Stimulated activated CD8-positive, alpha-beta memory T cell treated with anti-CD3 and anti-CD28 coated beads, Interleukin-7, amount 100 ng/mL, for 4 hours (primary cell): ENCODE data around the gene PDE4B.

ENCODE experiments used
- DNase-seq, 2 donors: peaks; one replicate each; pipeline ENCODE4 v3.0.0-alpha.2; 2020; ENCODE audit warnings: low read depth in 2 of 2

The PDE4B gene

DNA sequence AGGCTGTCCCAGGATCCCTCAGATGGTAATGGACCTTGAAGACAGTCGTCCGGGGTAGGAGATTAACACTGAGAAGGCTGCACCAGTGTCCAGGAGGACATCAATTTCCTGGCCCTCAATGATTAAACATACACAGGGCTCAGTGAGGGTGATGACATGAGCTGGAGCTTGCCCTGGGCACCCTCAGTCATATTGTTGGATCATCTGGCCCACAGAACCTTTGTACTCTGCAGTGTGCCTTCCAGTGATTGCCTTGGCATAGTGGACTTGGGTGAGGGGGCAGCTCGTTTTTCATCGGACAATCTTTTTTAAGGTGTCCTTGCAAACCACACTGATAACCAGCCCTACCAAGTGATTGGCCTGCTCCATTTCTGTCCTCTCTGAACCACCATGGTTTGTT, 630.1 kb downstream of the PDE4B start:
- DNase-seq: no peak
